OCI-LY7 (cell line): ENCODE results near the gene NIPBL. TPM values are rescaled to one million over a fixed set of nuclear protein-coding genes. Genes with fewer than 3 reads are reported as not detected.

Experiments
- BruUV-seq: library from RNA; stranded (reverse); fragments of 400-500 nt; replicated peaks from 2 replicates; lab custom pipeline; 2021; lab: Mats Ljungman, UMichigan
- CTCF ChIA-PET: fragments of 300-600 bp; sonication (Branson Sonifier 250); formaldehyde crosslinking; loops from one replicate; lab custom pipeline; 2022; ENCODE audit warnings: antibody characterized with exemption; ENCODE audit not compliant: unreplicated experiment; lab: Charles Lee
- POLR2A ChIA-PET: fragments of 300-600 bp; sonication (Branson Sonifier 250); formaldehyde crosslinking; loops from one replicate; lab custom pipeline; 2022; ENCODE audit warnings: antibody characterized with exemption; lab: Charles Lee
- DNase-seq: peaks from one replicate; pipeline ENCODE4 v3.0.0-alpha.2; 2015; ENCODE audit warnings: low spot score
- H2AFZ ChIP-seq: fragments of 200-600 bp; sonication (generic), shearing (Covaris generic); 2 replicates; pipeline ENCODE4 v1.6.1; 2014; ENCODE audit warnings: mild to moderate bottlenecking, antibody characterized with exemption, low read length, moderate library complexity
- H3K27ac ChIP-seq: fragments of 200-600 bp; sonication (generic); 2 replicates; pipeline ENCODE4 v1.5.1; 2014; ENCODE audit warnings: mixed run types, low read depth, mild to moderate bottlenecking, moderate library complexity, low read length, inconsistent platforms; ENCODE audit not compliant: poor library complexity, severe bottlenecking
- H3K36me3 ChIP-seq: fragments of 200-600 bp; sonication (generic); 2 replicates; pipeline ENCODE4 v1.6.1; 2014; ENCODE audit warnings: mild to moderate bottlenecking, antibody characterized with exemption, low read length, moderate library complexity, mixed read lengths; ENCODE audit not compliant: insufficient read depth
- H3K4me1 ChIP-seq: fragments of 200-600 bp; sonication (generic); 2 replicates; pipeline ENCODE4 v1.5.1; 2014; ENCODE audit warnings: mild to moderate bottlenecking, low read length; ENCODE audit not compliant: insufficient read depth, poor library complexity, severe bottlenecking
- H3K4me2 ChIP-seq: fragments of 200-600 bp; sonication (generic); 2 replicates; pipeline ENCODE4 v1.6.1; 2014; ENCODE audit warnings: mild to moderate bottlenecking, low read length
- H3K4me3 ChIP-seq: fragments of 200-600 bp; sonication (generic); 2 replicates; pipeline ENCODE4 v1.5.1; 2014; ENCODE audit warnings: mild to moderate bottlenecking, low read depth, low read length; ENCODE audit not compliant: poor library complexity, severe bottlenecking
- H3K79me2 ChIP-seq: fragments of 200-600 bp; sonication (generic); 2 replicates; pipeline ENCODE4 v1.6.1; 2016; ENCODE audit warnings: low read depth, mild to moderate bottlenecking, low read length, moderate library complexity, mixed read lengths; ENCODE audit not compliant: insufficient read depth
- H3K9me2 ChIP-seq: fragments of 200-600 bp; sonication (generic); 2 replicates; pipeline ENCODE4 v1.6.1; 2016; ENCODE audit warnings: mild to moderate bottlenecking, low read length, mixed read lengths; ENCODE audit not compliant: insufficient read depth
- H3K9me3 ChIP-seq: fragments of 200-600 bp; sonication (generic); 2 replicates; pipeline ENCODE4 v1.6.1; 2014; ENCODE audit warnings: mild to moderate bottlenecking, mixed run types, low read length, mixed read lengths
- H4K20me1 ChIP-seq: fragments of 200-600 bp; sonication (generic); 2 replicates; pipeline ENCODE4 v1.6.1; 2014; ENCODE audit warnings: mild to moderate bottlenecking, antibody characterized with exemption, low read length, moderate library complexity, mixed read lengths; ENCODE audit not compliant: insufficient read depth
- CTCF ChIP-seq: fragments of 200-600 bp; sonication (generic); conservative IDR thresholded peaks from 2 replicates; pipeline ENCODE4 v1.5.1; 2014; ENCODE audit warnings: mild to moderate bottlenecking, antibody characterized with exemption, low read length, moderate library complexity, mixed read lengths
- EZH2phosphoT487 ChIP-seq: fragments of 200-600 bp; sonication (generic); IDR thresholded peaks from 2 replicates; pipeline ENCODE4 v1.6.1; 2018; ENCODE audit warnings: low read depth, borderline replicate concordance, mild to moderate bottlenecking, mixed run types, antibody characterized with exemption, low read length, moderate library complexity, mixed read lengths
- intact Hi-C: fragments of 100-400 bp; cut with micrococcal nuclease; formaldehyde crosslinking; loops from one replicate; pipeline ENCODE4 v1.10.0; 2022; ENCODE audit not compliant: unreplicated experiment
- total RNA-seq, 2 experiments: library from RNA; depleted of rRNA in 1 of 2; stranded (reverse); fragments of >200 nt in 1 of 2; shearing (Covaris generic) in 1 of 2; gene quantifications; 2 replicates each; pipeline ENCODE4 v1.2.3, GENCODE V29; 2014 to 2022

Gene NIPBL
- total RNA-seq, 2 experiments from 2014 or later = 24.9 to 56.1 TPM

GRCh38 chr5:37056762-37057161, 180.2 kb downstream of the NIPBL start:
- H3K79me2 ChIP-seq = no peaks in the 10 kb centered on the region
- no peak for DNase-seq
- H3K9me2 ChIP-seq = no peaks in the 10 kb centered on the region
- H2AFZ ChIP-seq = no peak overlapping the region
- H3K4me1 ChIP-seq = no peaks in the 10 kb centered on the region
- peaks cover 79% of the 10 kb centered on the region for H3K36me3 ChIP-seq
- no peak overlapping the region for H3K27ac ChIP-seq
- H3K4me3 ChIP-seq = no peak overlapping the region
- TF ChIP-seq CTCF = no peak
- TF ChIP-seq EZH2phosphoT487 = no peak
- H4K20me1 ChIP-seq = no peaks in the 10 kb centered on the region
- H3K4me2 ChIP-seq = no peak overlapping the region
- CTCF ChIA-PET = no interaction called here
- BruUV-seq = no TSS peak
- POLR2A ChIA-PET = no interaction called here
- intact Hi-C loops = no loop called here
- no peaks in the 10 kb centered on the region for H3K9me3 ChIP-seq

GRCh38 chr5:37060030-37060429, 183.5 kb downstream of the NIPBL start:
- Histone ChIP-seq H3K27ac (no peak overlapping the region), H3K4me3 (no peak overlapping the region), H3K9me3 (no peaks in the 10 kb centered on the region), H3K79me2 (no peaks in the 10 kb centered on the region), H3K4me2 (no peak overlapping the region), H3K9me2 (no peaks in the 10 kb centered on the region), H3K36me3 (peaks cover 82% of the 10 kb centered on the region), H3K4me1 (no peaks in the 10 kb centered on the region), H4K20me1 (no peaks in the 10 kb centered on the region), H2AFZ (no peak overlapping the region)
- TF ChIP-seq EZH2phosphoT487 (no peak), CTCF (no peak)
- no peak for DNase-seq
- CTCF ChIA-PET = no interaction called here
- BruUV-seq = no TSS peak
- POLR2A ChIA-PET = interaction anchor here (0.5 to 0.7 kb wide), 2 partner anchors 10 to 15 kb away, joined by 3 read pairs; no protein-coding TSS in a partner anchor
- intact Hi-C loops = no loop called here

- intact Hi-C loops = no loop called here
- ChIA-PET POLR2A (no interaction called here), CTCF (no interaction called here)
- TF ChIP-seq EZH2phosphoT487 (no peak), CTCF (no peak)
- H3K36me3 ChIP-seq = peaks cover 63% of the 10 kb centered on the region
- H3K9me2 ChIP-seq = no peaks in the 10 kb centered on the region
- no peaks in the 10 kb centered on the region for H3K9me3 ChIP-seq
- DNase-seq = no peak
- H3K4me1 ChIP-seq = no peaks in the 10 kb centered on the region
- H3K79me2 ChIP-seq = no peaks in the 10 kb centered on the region
- no peak overlapping the region for H3K4me3 ChIP-seq
- H4K20me1 ChIP-seq = no peaks in the 10 kb centered on the region
- no peak overlapping the region for H3K4me2 ChIP-seq
- H3K27ac ChIP-seq = no peak overlapping the region
- BruUV-seq = no TSS peak
- H2AFZ ChIP-seq = no peak overlapping the region
Observed at GRCh38 chr5:37063739-37064138, 187.2 kb downstream of the NIPBL start.
